T-helper 2 cell treated with Interferon-gamma antibody and Interleukin-4, amounts not matched to agents 5 μg/mL and 100 μg/mL, for 36 hours (primary cell): ENCODE data around the gene MARCHF2.

Experiments
- DNase-seq: peaks from one replicate; pipeline ENCODE4 v3.0.0; 2021; ENCODE audit warnings: low spot score
- H3K27ac Mint-ChIP-seq: one replicate; pipeline ENCODE4 v1.8.0; 2021; ENCODE audit warnings: mild to moderate bottlenecking, mixed read lengths
- H3K27me3 Mint-ChIP-seq: one replicate; pipeline ENCODE4 v1.8.0; 2021; ENCODE audit warnings: low read depth, mixed read lengths
- H3K36me3 Mint-ChIP-seq: one replicate; pipeline ENCODE4 v1.8.0; 2021; ENCODE audit warnings: low read depth, mixed read lengths
- H3K4me1 Mint-ChIP-seq: one replicate; pipeline ENCODE4 v1.8.0; 2021; ENCODE audit warnings: low read depth, mixed read lengths
- H3K4me3 Mint-ChIP-seq: one replicate; pipeline ENCODE4 v1.8.0; 2022; ENCODE audit warnings: mild to moderate bottlenecking, moderate library complexity, mixed read lengths
- H3K9me3 Mint-ChIP-seq: one replicate; pipeline ENCODE4 v1.8.0; 2021; ENCODE audit warnings: mixed read lengths

MARCHF2 gene

GRCh38 chr19:8460516-8461298 lies 47.6 kb downstream of the MARCHF2 start:
- H3K4me3 Mint-ChIP-seq, result no peak overlapping the region
- no peaks in the 10 kb centered on the region for H3K9me3 Mint-ChIP-seq
- DNase-seq, result no peak
- H3K27ac Mint-ChIP-seq, result no peak overlapping the region
- H3K36me3 Mint-ChIP-seq, result peaks cover 58% of the 10 kb centered on the region
- H3K27me3 Mint-ChIP-seq, result no peaks in the 10 kb centered on the region
- peaks cover 31% of the 10 kb centered on the region for H3K4me1 Mint-ChIP-seq

GRCh38 chr19:8461376-8461775 lies 48.3 kb downstream of the MARCHF2 start:
- no peak overlapping the region for H3K27ac Mint-ChIP-seq
- H3K4me1 Mint-ChIP-seq, result peaks cover 29% of the 10 kb centered on the region
- H3K36me3 Mint-ChIP-seq, result peaks cover 58% of the 10 kb centered on the region
- no peaks in the 10 kb centered on the region for H3K9me3 Mint-ChIP-seq
- H3K4me3 Mint-ChIP-seq, result no peak overlapping the region
- no peak for DNase-seq
- H3K27me3 Mint-ChIP-seq, result no peaks in the 10 kb centered on the region

- Mint-ChIP-seq H3K27ac (no peak overlapping the region), H3K36me3 (peaks cover 56% of the 10 kb centered on the region), H3K9me3 (no peaks in the 10 kb centered on the region), H3K4me3 (no peak overlapping the region), H3K27me3 (no peaks in the 10 kb centered on the region), H3K4me1 (peaks cover 25% of the 10 kb centered on the region)
- no peak for DNase-seq
Observed at GRCh38 chr19:8461891-8462290, 48.8 kb downstream of the MARCHF2 start.

GRCh38 chr19:8462571-8462970 lies 49.5 kb downstream of the MARCHF2 start:
- H3K4me3 Mint-ChIP-seq, result no peak overlapping the region
- DNase-seq, result no peak
- no peak overlapping the region for H3K27ac Mint-ChIP-seq
- no peaks in the 10 kb centered on the region for H3K9me3 Mint-ChIP-seq
- no peaks in the 10 kb centered on the region for H3K27me3 Mint-ChIP-seq
- H3K4me1 Mint-ChIP-seq, result peaks cover 19% of the 10 kb centered on the region
- peaks cover 59% of the 10 kb centered on the region for H3K36me3 Mint-ChIP-seq

GRCh38 chr19:8463365-8463764 lies 50.3 kb downstream of the MARCHF2 start:
- Mint-ChIP-seq H3K4me3 (no peak overlapping the region), H3K36me3 (peaks cover 62% of the 10 kb centered on the region), H3K4me1 (peaks cover 19% of the 10 kb centered on the region), H3K27ac (no peak overlapping the region), H3K27me3 (no peaks in the 10 kb centered on the region), H3K9me3 (no peaks in the 10 kb centered on the region)
- no peak for DNase-seq

- Mint-ChIP-seq H3K4me1 (peaks cover 18% of the 10 kb centered on the region), H3K9me3 (no peaks in the 10 kb centered on the region)
Observed at GRCh38 chr19:8466018-8466417, 52.9 kb downstream of the MARCHF2 start.

GRCh38 chr19:8468124-8468523 lies 55.0 kb downstream of the MARCHF2 start:
- H3K27me3 Mint-ChIP-seq, result no peaks in the 10 kb centered on the region
- peak overlapping the region; percentile 24 for H3K27ac Mint-ChIP-seq
- H3K36me3 Mint-ChIP-seq, result peaks cover 78% of the 10 kb centered on the region
- DNase-seq, result no peak
- H3K9me3 Mint-ChIP-seq, result no peaks in the 10 kb centered on the region
- peaks cover 22% of the 10 kb centered on the region for H3K4me1 Mint-ChIP-seq
- H3K4me3 Mint-ChIP-seq, result no peak overlapping the region

More at GRCh38 chr19:8466018-8466417, 52.9 kb downstream of the MARCHF2 start:
- Mint-ChIP-seq H3K4me3 (no peak overlapping the region), H3K27me3 (no peaks in the 10 kb centered on the region), H3K36me3 (peaks cover 80% of the 10 kb centered on the region), H3K27ac (no peak overlapping the region)
- no peak for DNase-seq

GRCh38 chr19:8468761-8469373 lies 55.8 kb downstream of the MARCHF2 start:
- Mint-ChIP-seq H3K4me1 (peaks cover 27% of the 10 kb centered on the region), H3K27me3 (no peaks in the 10 kb centered on the region), H3K36me3 (peaks cover 79% of the 10 kb centered on the region), H3K4me3 (no peak overlapping the region), H3K27ac (no peak overlapping the region), H3K9me3 (no peaks in the 10 kb centered on the region)
- no peak for DNase-seq

- Mint-ChIP-seq H3K27ac (peak overlapping the region; percentile 29), H3K27me3 (no peaks in the 10 kb centered on the region), H3K9me3 (no peaks in the 10 kb centered on the region), H3K36me3 (peaks cover 82% of the 10 kb centered on the region), H3K4me1 (peaks cover 30% of the 10 kb centered on the region), H3K4me3 (no peak overlapping the region)
- DNase-seq, result no peak
Observed at GRCh38 chr19:8469613-8470368, 56.7 kb downstream of the MARCHF2 start.

- no peak for DNase-seq
- peaks cover 72% of the 10 kb centered on the region for H3K36me3 Mint-ChIP-seq
- H3K27ac Mint-ChIP-seq, result peak overlapping the region; percentile 77
- no peaks in the 10 kb centered on the region for H3K9me3 Mint-ChIP-seq
- H3K4me3 Mint-ChIP-seq, result no peak overlapping the region
- H3K4me1 Mint-ChIP-seq, result peaks cover 38% of the 10 kb centered on the region
- no peaks in the 10 kb centered on the region for H3K27me3 Mint-ChIP-seq
Observed at GRCh38 chr19:8473648-8474476, 60.8 kb downstream of the MARCHF2 start.

GRCh38 chr19:8475005-8475404 lies 61.9 kb downstream of the MARCHF2 start:
- no peak overlapping the region for H3K27ac Mint-ChIP-seq

GRCh38 chr19:8476524-8476923 lies 63.4 kb downstream of the MARCHF2 start:
- H3K36me3 Mint-ChIP-seq, result peaks cover 58% of the 10 kb centered on the region
- peaks cover 40% of the 10 kb centered on the region for H3K4me1 Mint-ChIP-seq
- no peak overlapping the region for H3K27ac Mint-ChIP-seq
- DNase-seq, result no peak
- H3K9me3 Mint-ChIP-seq, result no peaks in the 10 kb centered on the region
- H3K27me3 Mint-ChIP-seq, result no peaks in the 10 kb centered on the region
- H3K4me3 Mint-ChIP-seq, result no peak overlapping the region

More at GRCh38 chr19:8475005-8475404, 61.9 kb downstream of the MARCHF2 start:
- Mint-ChIP-seq H3K27me3 (no peaks in the 10 kb centered on the region), H3K9me3 (no peaks in the 10 kb centered on the region), H3K36me3 (peaks cover 61% of the 10 kb centered on the region), H3K4me1 (peaks cover 35% of the 10 kb centered on the region), H3K4me3 (no peak overlapping the region)
- no peak for DNase-seq

- H3K4me1 Mint-ChIP-seq, result peaks cover 37% of the 10 kb centered on the region
- DNase-seq, result no peak
- H3K36me3 Mint-ChIP-seq, result peaks cover 59% of the 10 kb centered on the region
- no peak overlapping the region for H3K4me3 Mint-ChIP-seq
- no peaks in the 10 kb centered on the region for H3K27me3 Mint-ChIP-seq
- no peaks in the 10 kb centered on the region for H3K9me3 Mint-ChIP-seq
- H3K27ac Mint-ChIP-seq, result peak overlapping the region; percentile 34
Observed at GRCh38 chr19:8477889-8478288, 64.8 kb downstream of the MARCHF2 start.
